Skin of body (tissue), 2 donors: ENCODE measurements around the gene RAE1. TPM values are rescaled to one million over a fixed set of nuclear protein-coding genes. Genes with fewer than 3 reads are reported as not detected.
"Not testable (repeated sequence)": the region's sequence is repeated elsewhere in the genome, so short reads cannot be mapped to it uniquely, and the experiment has no call there.

Experiments
- DNase-seq: peaks from one replicate; lab custom pipeline; 2025; lab: John Stamatoyannopoulos, UW
- total RNA-seq: library from RNA; depleted of rRNA; stranded (reverse); fragments of >200 nt; gene quantifications from one replicate; pipeline ENCODE4 v1.2.3, GENCODE V29; 2014

Gene RAE1
- total RNA-seq, 1 donor from 2014 or later, result 19.7 TPM

GRCh38 chr20:57326667-57327455, 24.2 kb upstream of the RAE1 start:
- no peak for DNase-seq

- no peak for DNase-seq
These were observed 23.2 kb upstream of the RAE1 start for GRCh38 chr20:57327820-57328219.

DNA sequence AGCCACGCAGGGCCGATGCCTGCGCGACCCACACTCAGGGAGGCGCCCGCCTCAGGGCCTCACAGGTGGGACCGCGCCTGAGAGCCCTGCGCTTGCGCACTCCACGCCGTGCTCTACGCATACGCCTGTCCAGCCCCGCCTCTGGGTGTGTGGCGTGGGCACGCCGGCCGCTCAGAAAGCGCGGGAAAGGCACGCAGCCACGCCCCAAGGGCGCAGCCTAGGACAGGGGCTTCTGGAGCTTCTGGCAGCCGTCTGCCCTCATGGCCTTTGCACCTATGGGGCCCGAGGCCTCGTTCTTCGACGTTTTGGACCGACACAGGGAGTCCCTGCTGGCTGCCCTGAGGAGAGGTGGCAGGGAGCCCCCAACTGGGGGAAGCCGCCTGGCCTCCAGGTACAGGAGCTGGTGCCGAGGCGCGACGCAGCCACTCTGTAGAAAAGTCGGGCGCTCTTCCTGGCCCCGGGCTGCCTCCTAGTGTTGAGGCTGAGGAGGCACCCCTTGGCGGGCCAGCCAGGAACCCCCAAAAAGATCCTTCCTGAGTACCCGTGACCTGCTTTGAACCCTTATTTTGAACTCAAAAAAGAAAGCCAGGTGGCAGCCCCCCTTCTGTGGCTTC, 21.3 kb upstream of the RAE1 start, which contains the start of gene SPO11:
Gene SPO11, plus strand, starts transcription at position 196 of the 614 bp plus-strand sequence. Its CDS starts 65 bp downstream, at position 261.
- DNase-seq, result no peak

DNA sequence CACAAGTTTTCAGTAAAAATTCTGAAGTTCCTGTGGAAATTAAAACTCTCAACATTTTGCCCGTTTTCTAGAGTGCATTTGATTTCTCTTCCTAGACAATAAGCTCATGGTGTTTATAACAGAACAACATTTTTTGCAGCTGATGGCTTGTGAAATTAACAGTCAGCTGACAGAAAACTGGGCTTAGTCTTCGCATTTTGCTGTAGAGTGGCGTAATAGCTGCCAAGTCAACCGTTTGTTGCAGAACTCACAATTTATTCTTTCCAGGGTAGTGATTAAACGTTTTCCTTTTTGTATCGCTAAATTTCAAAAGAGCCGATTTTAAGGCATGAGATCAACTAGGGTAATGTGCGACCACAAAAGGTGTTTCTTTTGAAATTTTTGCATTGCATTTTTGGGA, 20.1 kb upstream of the RAE1 start:
- peak; percentile 63 for DNase-seq

DNA sequence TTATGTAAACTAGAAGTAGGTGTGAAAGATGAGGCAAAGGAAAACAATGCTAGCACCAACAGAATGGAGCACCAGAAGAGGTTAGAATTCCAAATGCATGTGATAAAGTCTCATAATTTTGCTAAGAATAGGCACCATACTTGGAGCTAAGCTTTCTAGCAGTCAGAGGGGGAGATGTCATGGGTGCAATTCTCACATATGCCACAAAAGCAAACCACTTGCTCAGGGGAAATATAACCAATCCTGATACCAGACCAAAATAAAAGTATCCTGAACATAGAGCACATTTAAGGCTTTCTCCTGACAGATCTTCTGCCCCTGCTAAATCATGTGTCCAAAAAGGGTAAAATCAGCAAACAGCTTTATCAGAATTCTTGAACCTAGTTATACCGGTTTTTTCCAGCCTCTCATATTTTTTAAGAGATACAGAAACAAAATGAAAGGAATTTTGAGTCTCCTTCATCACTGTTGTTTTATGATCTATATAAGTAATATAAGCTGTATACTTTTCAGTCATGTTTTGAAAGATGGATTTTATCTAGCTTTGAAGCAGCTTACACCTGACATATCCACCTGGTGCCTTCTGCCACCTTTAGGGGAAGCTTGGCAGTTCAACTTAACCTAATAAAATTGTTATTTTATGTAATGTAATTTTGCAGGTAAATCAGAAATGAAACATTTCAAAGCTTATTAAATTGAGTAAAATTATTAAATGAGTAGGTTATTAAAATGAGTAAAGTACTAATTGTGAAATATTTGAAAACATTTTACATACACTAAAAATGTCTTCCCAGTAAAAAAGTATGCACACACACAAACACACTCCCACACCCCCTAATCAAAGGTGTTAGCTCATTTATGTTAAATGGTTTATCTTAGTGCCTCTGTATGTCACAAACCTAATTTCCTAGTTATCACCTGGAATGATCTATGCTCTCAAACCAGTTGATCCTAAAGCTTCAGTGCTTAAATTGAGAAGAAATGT, 18.7 kb upstream of the RAE1 start:
- DNase-seq, result no peak

DNA sequence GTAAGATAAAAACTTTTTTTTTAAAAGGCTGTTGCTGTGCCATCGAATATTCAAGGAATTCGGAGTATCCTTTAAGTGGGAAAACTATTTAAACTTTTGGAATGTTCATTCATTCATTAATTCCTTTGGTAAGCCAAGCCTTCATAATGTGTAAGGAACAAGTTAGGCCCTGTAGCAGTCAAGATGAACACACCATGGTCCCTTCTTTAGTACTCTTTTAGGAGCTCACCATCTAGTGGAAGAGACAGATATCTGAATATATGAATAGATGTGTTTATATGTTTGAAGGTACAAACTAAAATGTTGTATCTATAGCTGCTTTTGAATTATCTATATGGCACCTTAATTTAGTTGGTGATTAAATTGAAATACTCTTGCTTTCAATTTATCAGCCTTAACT, 15.7 kb upstream of the RAE1 start:
- peak; percentile 17 for DNase-seq

GRCh38 chr20:57341663-57342062, 9.4 kb upstream of the RAE1 start:
- DNase-seq, result no peak

DNA sequence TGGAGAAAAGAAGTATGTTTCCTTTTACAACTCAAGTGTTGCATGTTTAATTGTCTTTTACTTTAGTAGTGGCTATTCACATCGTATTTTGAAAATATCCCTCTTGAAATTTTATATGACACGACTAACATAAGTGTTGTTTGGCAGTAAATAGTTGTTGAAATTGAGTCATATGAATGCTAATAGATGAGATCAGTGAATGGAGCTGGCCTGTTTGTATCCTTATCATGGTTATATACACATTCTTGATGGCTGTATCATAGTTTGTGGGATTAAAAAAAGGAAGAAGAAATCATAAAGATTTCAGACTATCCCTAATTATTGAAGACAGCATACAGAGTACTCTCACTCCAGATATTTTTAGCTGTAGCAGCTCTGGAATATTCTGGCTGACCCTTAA, 8.2 kb upstream of the RAE1 start:
- DNase-seq, result no peak

GRCh38 chr20:57346477-57346876, 4.6 kb upstream of the RAE1 start:
- peak; percentile 79 for DNase-seq

- no peak for DNase-seq
These were observed 3.7 kb upstream of the RAE1 start for GRCh38 chr20:57347393-57347792.

GRCh38 chr20:57348200-57348921, 2.7 kb upstream of the RAE1 start:
- DNase-seq, result not testable (repeated sequence)

DNA sequence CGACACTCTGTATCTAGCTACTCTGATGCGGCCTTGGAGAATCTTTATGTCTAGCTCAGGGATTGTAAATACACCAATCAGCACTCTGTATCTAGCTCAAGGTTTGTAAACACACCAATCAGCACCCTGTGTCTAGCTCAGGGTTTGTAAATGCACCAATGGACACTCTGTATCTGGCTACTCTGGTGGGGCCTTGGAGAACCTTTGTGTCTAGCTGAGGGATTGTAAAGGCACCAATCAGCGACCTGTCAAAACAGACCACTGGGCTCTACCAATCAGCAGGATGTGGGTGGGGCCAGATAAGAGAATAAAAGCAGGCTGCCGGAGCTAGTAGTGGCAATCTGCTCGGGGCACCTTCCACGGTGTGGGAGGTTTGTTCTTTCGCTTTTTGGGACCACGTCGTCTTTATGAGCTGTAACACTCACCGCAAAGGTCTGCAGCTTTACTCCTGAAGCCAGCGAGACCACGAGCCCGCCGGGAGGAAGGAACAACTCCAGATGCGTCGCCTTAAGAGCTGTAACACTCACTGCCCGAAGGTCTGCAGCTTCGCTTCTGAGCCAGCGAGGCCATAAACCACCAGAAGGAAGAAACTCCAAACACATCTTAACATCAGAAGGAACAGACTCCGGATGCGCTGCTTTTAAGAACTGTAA, 2.0 kb upstream of the RAE1 start:
- not testable (repeated sequence) for DNase-seq

DNA sequence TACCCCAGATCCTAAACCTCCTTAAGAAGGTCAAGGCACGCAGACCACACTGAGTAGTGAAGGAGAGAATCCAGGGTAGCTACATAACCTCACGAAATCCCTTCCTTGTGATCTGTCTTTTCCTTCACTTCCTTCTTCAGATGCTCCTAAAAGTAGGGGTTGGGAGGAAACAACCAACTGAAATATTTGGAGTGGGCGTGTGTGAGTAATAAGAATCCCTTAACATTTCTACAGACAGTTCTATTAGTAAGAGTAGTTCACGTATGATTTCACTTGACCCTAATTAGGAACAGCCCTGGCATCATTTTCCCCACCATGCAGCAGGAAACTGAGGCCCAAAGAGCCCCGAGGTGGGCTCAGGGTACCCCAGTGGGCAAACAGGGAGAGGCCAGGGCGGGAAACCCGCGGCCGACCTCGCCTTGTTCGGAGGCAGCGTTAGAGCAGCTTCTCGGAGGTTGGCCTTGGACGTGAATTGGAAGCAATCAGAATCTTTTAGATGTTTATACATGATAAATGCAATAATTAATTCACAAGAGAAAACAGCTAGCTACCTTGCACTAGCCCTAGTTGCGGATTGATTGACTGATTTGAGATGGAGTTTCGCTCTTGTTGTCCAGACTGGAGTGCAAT, 859 bp upstream of the RAE1 start:
- peak; percentile 19 for DNase-seq

DNA sequence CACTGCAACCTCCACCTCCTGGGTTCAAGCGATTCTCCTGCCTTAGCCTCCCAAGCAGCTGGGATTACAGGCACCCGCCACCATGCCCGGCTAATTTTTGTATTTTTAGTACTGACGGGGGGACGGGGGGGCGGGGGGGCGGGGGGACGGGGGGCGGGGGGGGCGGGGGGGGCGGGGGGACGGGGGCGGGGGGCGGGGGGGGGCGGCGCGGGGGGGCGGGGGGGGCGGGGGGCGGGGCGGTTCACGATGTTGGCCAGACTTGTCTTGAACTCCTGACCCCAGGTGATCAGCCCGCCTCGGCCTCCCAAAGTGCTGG, 371 bp upstream of the RAE1 start:
- not testable (repeated sequence) for DNase-seq

GRCh38 chr20:57352305-57352704, 1.2 kb downstream of the RAE1 start:
- no peak for DNase-seq

GRCh38 chr20:57353351-57353750, 2.3 kb downstream of the RAE1 start:
- DNase-seq, result no peak

DNA sequence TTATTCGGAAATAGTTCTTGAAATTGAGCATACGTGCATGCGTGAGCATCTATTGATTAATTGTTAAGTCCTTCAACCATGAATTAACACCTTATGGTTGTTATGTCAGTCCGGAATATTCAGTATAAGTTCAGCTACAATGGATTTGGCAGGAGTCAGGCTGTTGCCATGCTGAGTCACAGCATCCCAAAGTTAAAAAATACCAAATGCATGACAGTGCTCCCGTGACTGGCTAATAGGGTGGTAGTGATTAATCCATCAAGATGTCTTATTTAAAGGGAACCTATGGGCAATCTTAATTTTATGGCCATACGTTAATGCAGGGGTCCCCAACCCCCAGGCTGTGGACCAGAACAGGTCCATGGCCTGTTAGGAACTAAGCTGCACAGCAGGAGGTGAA, 10.5 kb downstream of the RAE1 start:
- no peak for DNase-seq

GRCh38 chr20:57364451-57364850, 13.4 kb downstream of the RAE1 start:
- no peak for DNase-seq

DNA sequence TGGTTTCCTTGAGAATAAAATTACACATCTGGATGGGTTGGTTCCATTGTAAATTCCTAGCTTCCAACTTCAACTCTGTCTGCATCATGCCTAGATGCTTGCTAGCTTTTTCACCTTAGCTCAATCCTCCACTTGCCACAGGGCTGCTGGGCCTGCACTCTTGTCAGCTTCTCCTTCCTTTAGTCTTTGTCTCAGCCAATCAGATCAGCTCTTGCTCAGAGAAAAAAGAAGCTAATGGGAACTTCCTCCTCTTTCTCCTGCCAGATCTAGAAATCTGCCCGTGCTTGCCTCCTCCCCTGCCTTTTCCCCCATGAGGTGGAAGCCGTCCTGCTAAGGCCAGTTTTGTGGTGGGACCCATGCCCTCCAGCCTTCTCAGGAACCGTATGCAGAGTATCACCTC, 18.5 kb downstream of the RAE1 start:
- no peak for DNase-seq

DNA sequence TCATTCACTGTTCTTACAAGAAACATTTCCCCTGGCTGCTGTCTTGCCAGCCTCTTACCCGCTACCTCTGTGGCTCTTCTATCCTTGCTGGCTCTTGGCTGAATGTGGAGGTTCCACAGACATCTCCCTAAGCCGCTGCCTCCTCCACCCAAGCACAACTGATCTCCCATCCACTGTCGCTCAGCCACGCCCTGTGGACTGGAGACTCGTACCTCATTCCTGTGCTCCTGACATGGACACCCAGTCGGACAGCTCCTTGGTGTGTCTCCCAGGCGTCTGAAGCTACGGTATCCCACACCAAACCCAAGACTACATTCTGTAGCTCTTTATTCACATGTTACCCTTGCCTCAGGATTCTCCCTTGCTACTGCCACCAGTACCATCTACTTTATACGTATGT, 19.3 kb downstream of the RAE1 start:
- no peak for DNase-seq
